ENCODE results near the gene MUC2.

GRCh38 chr11:1030556-1030955, 44.1 kb upstream of the MUC2 start:
- TF ChIP-seq CTCF (conservative IDR thresholded peaks at IDR 0.05) (no peak), EZH2 (IDR thresholded peaks at IDR 0.05; ENCODE audit: low read depth) (no peak)

All from PC-9 (cell line).